ENCODE data around the gene KCNT2. TPM values are rescaled to one million over a fixed set of nuclear protein-coding genes. Genes with fewer than 3 reads are reported as not detected.

KCNT2 gene
- total and polyA plus RNA-seq, 9 of the 15 experiments (the other 6 are each of a cell fraction or from before 2014, with no cell fraction given), result 0.13 to 0.73 (median 0.28) TPM

GRCh38 chr1:196546272-196547111, 61.7 kb downstream of the KCNT2 start (continued):
- TF ChIP-seq ZMIZ1 (IDR thresholded peaks at IDR 0.05; ENCODE audit: low read depth in 2 of 2, low read length in 2 of 2) (no peak), THAP12 (CRISPR knock-in tag; IDR thresholded peaks at IDR 0.05) (no peak), ZNF436 (CRISPR knock-in tag; IDR thresholded peaks at IDR 0.05) (no peak), TBL1XR1 (IDR thresholded peaks at IDR 0.05; ENCODE audit: low read length in 2 of 2) (peak in 1 of 2 experiments; percentile 48; a peak in 1 of 4 replicates), MEF2A (IDR thresholded peaks at IDR 0.05; ENCODE audit: control insufficient read depth, low read depth, low read length) (peak; percentile 64), CEBPB (tag; IDR thresholded peaks at IDR 0.05) (0 out of 2 replicates have a peak, but pooled peaks have one; percentile 9), KDM2B (CRISPR knock-in tag; IDR thresholded peaks at IDR 0.05) (no peak), SOX6 (IDR thresholded peaks at IDR 0.05) (peak; percentile 76), BCLAF1 (IDR thresholded peaks at IDR 0.05; ENCODE audit: borderline replicate concordance in 1 of 2, control insufficient read depth in 1 of 2, low read depth in 2 of 2, low read length in 1 of 2) (no peak), NCOR1 (IDR thresholded peaks at IDR 0.05) (peak; percentile 58), CC2D1A (IDR thresholded peaks at IDR 0.05) (0 out of 2 replicates have a peak, but pooled peaks have one; percentile 9), ZNF41 (CRISPR knock-in tag; conservative IDR thresholded peaks at IDR 0.05) (no peak), FOXM1 (IDR thresholded peaks at IDR 0.05; ENCODE audit: low read depth) (peak; percentile 52; the same call in 1 of the 2 replicates), FOXM1 (CRISPR knock-in tag; IDR thresholded peaks at IDR 0.05; ENCODE audit: low read depth) (no peak), SMC3 (conservative IDR thresholded peaks at IDR 0.05; ENCODE audit: insufficient read depth, low read depth, low read length) (no peak), HCFC1 (IDR thresholded peaks at IDR 0.05; ENCODE audit: low read depth, low read length) (no peak)
